IPS-20b (cell line): ENCODE data around the gene TAS2R9.

ENCODE experiments used
- H3K27ac ChIP-seq: one replicate; pipeline ENCODE4 v1.5.1; 2013; ENCODE audit warnings: low read length
- H3K27me3 ChIP-seq: 2 replicates; pipeline ENCODE4 v1.6.1; 2013; ENCODE audit warnings: mild to moderate bottlenecking, low read length, inconsistent platforms; ENCODE audit not compliant: insufficient read depth
- H3K36me3 ChIP-seq: 2 replicates; pipeline ENCODE4 v1.6.1; 2013; ENCODE audit warnings: low read depth, mild to moderate bottlenecking, inconsistent platforms, low read length, moderate library complexity; ENCODE audit not compliant: insufficient read depth
- H3K4me1 ChIP-seq: 2 replicates; pipeline ENCODE4 v1.6.1; 2013; ENCODE audit warnings: mild to moderate bottlenecking, control low read depth, inconsistent platforms, low read length, moderate library complexity; ENCODE audit not compliant: insufficient read depth
- H3K4me3 ChIP-seq: 2 replicates; pipeline ENCODE4 v1.5.1; 2013; ENCODE audit warnings: mild to moderate bottlenecking, low read length, inconsistent platforms
- H3K9ac ChIP-seq: 2 replicates; pipeline ENCODE4 v1.6.1; 2013; ENCODE audit warnings: low read depth, mild to moderate bottlenecking, inconsistent platforms, low read length, moderate library complexity
- H3K9me3 ChIP-seq: 2 replicates; pipeline ENCODE4 v1.6.1; 2013; ENCODE audit warnings: mild to moderate bottlenecking, low read depth, low read length, inconsistent platforms; ENCODE audit not compliant: insufficient read depth

Gene TAS2R9

GRCh38 chr12:10810068-10810467, at the start of gene TAS2R9:
TAS2R9 (minus strand) TSS chr12:10810168; CDS start chr12:10810075, 93 bp downstream.
- H3K9me3 ChIP-seq: no peaks in the 10 kb centered on the region
- H3K4me3 ChIP-seq: no peak within 1 kb of the TSS
- no peak within 1 kb of the TSS for H3K27ac ChIP-seq
- H3K27me3 ChIP-seq: no peaks in the 10 kb centered on the region
- H3K36me3 ChIP-seq: no peaks in the 10 kb centered on the region
- no peak within 1 kb of the TSS for H3K9ac ChIP-seq
- H3K4me1 ChIP-seq: no peaks in the 10 kb centered on the region; the same call in 1 of the 2 replicates

DNA sequence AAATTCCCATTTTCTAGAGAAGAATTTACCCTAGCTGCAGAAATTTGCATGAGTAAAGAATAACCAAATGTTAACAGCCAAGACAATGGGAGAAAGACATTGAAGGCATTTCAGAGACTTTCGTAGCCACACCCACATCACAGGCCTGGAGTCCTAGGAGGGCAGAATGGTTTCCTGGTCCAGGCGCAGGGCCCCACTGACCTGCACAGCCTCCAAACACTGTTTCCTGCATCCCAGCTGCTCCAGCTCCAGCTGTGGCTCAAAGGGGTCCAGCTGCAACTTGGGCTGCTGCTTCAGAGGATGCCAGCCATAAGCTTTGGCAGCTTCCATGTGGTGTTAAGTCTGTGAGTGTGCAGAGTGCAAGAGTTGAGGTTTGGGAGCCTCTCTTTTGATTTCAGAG, 45.8 kb upstream of the TAS2R9 start:
- Histone ChIP-seq H3K9me3 (peaks cover 35% of the 10 kb centered on the region), H3K36me3 (peaks cover 4% of the 10 kb centered on the region; the same call in 1 of the 2 replicates), H3K27me3 (no peaks in the 10 kb centered on the region), H3K4me1 (no peaks in the 10 kb centered on the region), H3K4me3 (no peak overlapping the region), H3K27ac (no peak overlapping the region), H3K9ac (no peak overlapping the region)

- no peak overlapping the region for H3K4me3 ChIP-seq
- no peak overlapping the region for H3K27ac ChIP-seq
- H3K9me3 ChIP-seq: peaks cover 35% of the 10 kb centered on the region
- H3K27me3 ChIP-seq: no peaks in the 10 kb centered on the region
- peaks cover 4% of the 10 kb centered on the region; the same call in 1 of the 2 replicates for H3K36me3 ChIP-seq
- no peaks in the 10 kb centered on the region for H3K4me1 ChIP-seq
- H3K9ac ChIP-seq: no peak overlapping the region
These were observed 43.8 kb upstream of the TAS2R9 start for GRCh38 chr12:10853776-10854175.

- H3K27me3 ChIP-seq: no peaks in the 10 kb centered on the region
- no peaks in the 10 kb centered on the region for H3K4me1 ChIP-seq
- no peaks in the 10 kb centered on the region for H3K36me3 ChIP-seq
- H3K27ac ChIP-seq: no peak overlapping the region
- H3K9me3 ChIP-seq: peaks cover 14% of the 10 kb centered on the region
- H3K4me3 ChIP-seq: no peak overlapping the region
- H3K9ac ChIP-seq: no peak overlapping the region
These were observed 41.4 kb upstream of the TAS2R9 start for GRCh38 chr12:10851243-10851858.

GRCh38 chr12:10849425-10849878, 39.5 kb upstream of the TAS2R9 start, which contains the start of gene PRR4:
PRR4 (minus strand) TSS chr12:10849475; CDS start chr12:10849437, 38 bp downstream.
- H3K4me3 ChIP-seq: no peak within 1 kb of the TSS
- no peaks in the 10 kb centered on the region for H3K9me3 ChIP-seq
- H3K27ac ChIP-seq: no peak within 1 kb of the TSS
- H3K36me3 ChIP-seq: no peaks in the 10 kb centered on the region
- H3K4me1 ChIP-seq: no peaks in the 10 kb centered on the region; the same call in 1 of the 2 replicates
- H3K9ac ChIP-seq: no peak within 1 kb of the TSS
- no peaks in the 10 kb centered on the region for H3K27me3 ChIP-seq

DNA sequence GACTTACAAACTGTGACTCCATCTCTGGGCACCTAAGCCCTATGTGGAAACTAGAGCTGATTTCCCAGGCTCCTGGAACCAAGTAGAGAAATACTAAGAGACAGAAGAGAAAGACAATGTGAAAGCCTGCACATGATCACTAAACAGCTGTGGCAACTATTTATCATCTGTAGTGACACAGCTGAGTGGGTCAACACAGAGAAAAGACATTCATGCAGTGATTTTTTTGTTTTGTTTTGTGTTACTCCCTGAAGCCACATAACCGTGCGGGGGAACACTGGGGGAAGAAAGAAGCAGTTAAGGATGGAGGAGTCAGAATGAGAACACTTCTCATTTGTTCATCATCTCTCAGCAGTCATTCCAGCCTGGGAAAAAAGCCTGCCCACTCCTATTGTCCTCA, 37.8 kb upstream of the TAS2R9 start:
- H3K36me3 ChIP-seq: no peaks in the 10 kb centered on the region
- no peak overlapping the region for H3K27ac ChIP-seq
- H3K4me1 ChIP-seq: peaks cover 4% of the 10 kb centered on the region; the same call in 1 of the 2 replicates
- H3K9ac ChIP-seq: no peak overlapping the region
- no peak overlapping the region for H3K4me3 ChIP-seq
- H3K27me3 ChIP-seq: no peaks in the 10 kb centered on the region
- no peaks in the 10 kb centered on the region for H3K9me3 ChIP-seq

GRCh38 chr12:10842862-10843261, 32.9 kb upstream of the TAS2R9 start:
- Histone ChIP-seq H3K9me3 (no peaks in the 10 kb centered on the region), H3K9ac (no peak overlapping the region), H3K4me3 (no peak overlapping the region), H3K27me3 (no peaks in the 10 kb centered on the region), H3K4me1 (peaks cover 4% of the 10 kb centered on the region; the same call in 1 of the 2 replicates), H3K27ac (no peak overlapping the region), H3K36me3 (no peaks in the 10 kb centered on the region)

DNA sequence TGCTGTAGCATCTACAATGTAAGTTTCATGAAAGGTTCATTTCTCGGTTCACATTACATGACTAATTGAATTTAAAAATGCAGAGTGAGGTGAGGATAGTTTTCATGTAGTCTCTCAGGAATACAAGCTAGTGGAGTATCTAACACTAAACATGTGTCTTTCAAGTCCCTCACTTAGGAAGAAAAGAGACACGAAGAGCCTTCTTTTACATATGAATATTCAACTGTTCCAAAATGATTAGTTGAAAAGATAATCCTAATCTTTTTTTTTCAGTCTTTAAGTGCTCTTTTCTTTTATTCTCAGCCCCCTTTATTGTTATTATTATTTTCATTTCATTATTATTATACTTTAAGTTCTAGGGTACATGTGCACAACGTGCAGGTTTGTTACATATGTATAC, 28.5 kb upstream of the TAS2R9 start:
- no peaks in the 10 kb centered on the region for H3K9me3 ChIP-seq
- no peak overlapping the region for H3K9ac ChIP-seq
- H3K4me3 ChIP-seq: no peak overlapping the region
- H3K27ac ChIP-seq: no peak overlapping the region
- peaks cover 1% of the 10 kb centered on the region; the same call in 1 of the 2 replicates for H3K4me1 ChIP-seq
- H3K27me3 ChIP-seq: no peaks in the 10 kb centered on the region
- no peaks in the 10 kb centered on the region for H3K36me3 ChIP-seq

DNA sequence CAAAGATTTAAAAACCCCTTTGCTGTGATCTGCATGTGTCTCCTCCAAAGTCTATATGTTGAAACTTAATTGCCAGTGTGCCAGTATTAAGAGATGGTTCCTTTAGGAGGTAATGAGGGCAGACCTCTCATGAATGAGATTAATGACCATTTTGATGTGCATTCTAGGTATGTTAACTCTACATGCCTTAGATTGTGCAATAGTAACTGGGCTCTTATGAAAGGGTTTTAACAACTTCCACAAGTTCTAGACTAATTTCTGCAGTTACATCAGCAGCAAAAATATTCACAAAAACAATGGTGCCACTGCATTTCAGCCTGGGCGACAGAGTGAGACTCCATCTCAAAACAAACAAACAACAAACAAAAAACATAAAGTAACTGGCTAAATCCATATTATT, 20.0 kb upstream of the TAS2R9 start:
- H3K4me1 ChIP-seq: no peaks in the 10 kb centered on the region
- no peak overlapping the region for H3K4me3 ChIP-seq
- H3K9ac ChIP-seq: no peak overlapping the region
- no peaks in the 10 kb centered on the region for H3K36me3 ChIP-seq
- H3K9me3 ChIP-seq: no peaks in the 10 kb centered on the region
- H3K27me3 ChIP-seq: no peaks in the 10 kb centered on the region
- H3K27ac ChIP-seq: no peak overlapping the region

GRCh38 chr12:10826258-10826657, 16.3 kb upstream of the TAS2R9 start, which contains the start of gene TAS2R10:
TAS2R10 (minus strand) TSS chr12:10826358; CDS start chr12:10826269, 89 bp downstream.
- no peak within 1 kb of the TSS for H3K27ac ChIP-seq
- H3K36me3 ChIP-seq: no peaks in the 10 kb centered on the region
- no peaks in the 10 kb centered on the region for H3K9me3 ChIP-seq
- no peaks in the 10 kb centered on the region for H3K27me3 ChIP-seq
- no peak within 1 kb of the TSS for H3K4me3 ChIP-seq
- no peaks in the 10 kb centered on the region for H3K4me1 ChIP-seq
- H3K9ac ChIP-seq: no peak within 1 kb of the TSS

DNA sequence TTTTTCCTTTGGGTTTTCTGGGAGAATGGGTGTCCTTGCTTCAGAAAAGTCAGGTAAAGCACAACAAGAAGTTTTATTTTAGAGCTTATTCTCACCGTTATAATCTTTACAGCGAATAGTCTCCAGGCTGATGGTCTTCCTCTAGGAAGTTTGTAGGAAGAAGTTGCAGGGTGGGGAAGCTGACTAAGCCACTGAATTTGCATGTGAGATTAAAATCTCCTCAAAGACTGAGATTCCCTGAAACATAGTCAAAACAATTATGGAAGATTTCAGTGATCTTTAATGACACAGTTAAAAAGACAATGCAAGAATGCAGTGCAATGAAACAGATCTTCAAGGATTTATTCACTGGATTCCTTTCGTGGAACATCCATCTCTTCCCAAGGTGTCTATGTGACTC, 15.0 kb upstream of the TAS2R9 start:
- Histone ChIP-seq H3K27me3 (no peaks in the 10 kb centered on the region), H3K9me3 (no peaks in the 10 kb centered on the region), H3K36me3 (no peaks in the 10 kb centered on the region), H3K4me3 (no peak overlapping the region), H3K9ac (no peak overlapping the region), H3K27ac (no peak overlapping the region), H3K4me1 (no peaks in the 10 kb centered on the region)

- no peak overlapping the region for H3K4me3 ChIP-seq
- H3K9ac ChIP-seq: no peak overlapping the region
- H3K27ac ChIP-seq: no peak overlapping the region
- no peaks in the 10 kb centered on the region for H3K9me3 ChIP-seq
- no peaks in the 10 kb centered on the region for H3K36me3 ChIP-seq
- no peaks in the 10 kb centered on the region for H3K27me3 ChIP-seq
- H3K4me1 ChIP-seq: no peaks in the 10 kb centered on the region
These were observed 2.0 kb upstream of the TAS2R9 start for GRCh38 chr12:10811883-10812536.
